ENCODE results near the gene ITGB5.
"Not testable (repeated sequence)": the region's sequence is repeated elsewhere in the genome, so short reads cannot be mapped to it uniquely, and the experiment has no call there.

The ITGB5 gene

GRCh38 chr3:124758851-124759635, 128.1 kb downstream of the ITGB5 start:
- no peak overlapping the region for H3K4me3 ChIP-seq (replicated peaks; ENCODE audit: low read depth, low read length)
- no peak for DNase-seq (ENCODE audit: extremely low read depth, low read depth)
- no peak for TF ChIP-seq CTCF (IDR thresholded peaks at IDR 0.05; ENCODE audit: low read depth, low read length, missing control alignments)

DNA sequence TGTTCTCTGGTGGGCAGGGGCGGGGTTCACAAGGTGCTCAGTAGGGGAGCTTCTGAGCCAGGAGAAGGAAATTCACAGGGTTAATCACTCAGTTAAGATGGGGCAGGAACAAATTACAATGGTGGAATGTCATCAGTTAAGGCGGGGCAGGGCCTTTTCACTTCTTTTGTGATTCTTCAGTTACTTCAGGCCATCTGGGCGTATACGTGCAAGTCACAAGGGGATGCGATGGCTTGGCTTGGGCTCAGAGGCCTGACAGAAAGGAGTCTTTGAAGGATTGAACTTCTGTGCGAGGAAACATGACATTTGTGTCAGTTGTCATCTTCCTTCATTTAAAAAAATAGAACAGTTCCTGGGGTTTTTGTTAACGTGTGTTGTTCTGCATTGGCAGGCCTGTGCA, 129.2 kb downstream of the ITGB5 start:
- DNase-seq (ENCODE audit: extremely low read depth, low read depth); H3K4me3 ChIP-seq (replicated peaks; ENCODE audit: low read depth, low read length): not testable (repeated sequence)

GRCh38 chr3:124752051-124752450, 135.1 kb downstream of the ITGB5 start:
- TF ChIP-seq CTCF (IDR thresholded peaks at IDR 0.05; ENCODE audit: low read depth, low read length, missing control alignments) = no peak
- no peak for DNase-seq (ENCODE audit: extremely low read depth, low read depth)
- H3K4me3 ChIP-seq (replicated peaks; ENCODE audit: low read depth, low read length) = no peak overlapping the region

- no peak for DNase-seq (ENCODE audit: extremely low read depth, low read depth)
- no peak overlapping the region for H3K4me3 ChIP-seq (replicated peaks; ENCODE audit: low read depth, low read length)
- TF ChIP-seq CTCF (IDR thresholded peaks at IDR 0.05; ENCODE audit: low read depth, low read length, missing control alignments) = no peak
These were observed 135.7 kb downstream of the ITGB5 start for GRCh38 chr3:124751501-124751900.

DNA sequence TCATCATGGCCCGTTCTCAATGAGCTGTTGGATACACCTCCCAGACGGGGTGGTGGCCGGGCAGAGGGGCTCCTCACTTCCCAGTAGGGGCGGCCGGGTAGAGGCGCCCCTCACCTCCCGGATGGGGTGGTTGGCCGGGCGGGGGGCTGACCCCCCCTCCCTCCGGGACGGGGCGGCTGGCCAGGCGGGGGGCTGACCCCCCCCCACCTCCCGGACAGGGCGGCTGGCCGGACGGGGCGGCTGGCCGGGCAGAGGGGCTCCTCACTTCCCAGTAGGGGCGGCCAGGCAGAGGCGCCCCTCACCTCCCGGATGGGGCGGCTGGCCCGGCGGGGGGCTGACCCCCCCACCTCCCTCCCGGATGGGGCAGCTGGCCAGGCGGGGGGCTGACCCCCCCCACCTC, 137.3 kb downstream of the ITGB5 start:
- H3K4me3 ChIP-seq (replicated peaks; ENCODE audit: low read depth, low read length); DNase-seq (ENCODE audit: extremely low read depth, low read depth): not testable (repeated sequence)

DNA sequence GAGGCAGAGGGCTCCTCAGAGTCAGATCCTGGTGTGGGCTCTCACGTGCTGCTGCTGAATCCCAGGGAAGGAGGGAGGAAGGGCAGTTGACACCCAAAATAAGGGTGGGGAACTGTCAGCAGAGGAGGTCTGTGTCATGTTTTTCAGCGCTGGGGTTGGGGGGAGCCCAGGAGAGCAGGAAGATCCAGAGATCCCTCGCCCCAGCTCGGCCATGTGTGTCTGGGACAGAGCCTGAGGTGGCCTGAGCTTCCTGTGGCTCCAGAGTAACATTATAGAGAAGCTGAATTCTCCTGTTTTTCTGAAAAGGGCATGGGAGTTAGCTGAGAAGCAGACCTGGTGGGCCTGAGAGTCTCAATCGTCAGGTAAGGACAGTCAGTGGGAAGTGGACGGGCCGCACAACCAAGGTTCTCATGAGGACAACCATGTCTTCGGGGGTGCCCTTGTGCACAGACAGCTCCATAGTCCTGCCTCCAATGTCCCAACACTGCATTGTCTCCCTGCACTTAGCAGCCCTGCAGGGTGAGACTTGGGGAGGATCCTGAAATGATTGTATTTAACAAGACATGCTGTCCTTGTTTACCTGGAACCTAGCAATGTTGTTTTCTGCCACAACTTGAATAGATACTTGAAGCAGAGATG, 138.5 kb downstream of the ITGB5 start:
- no peak for DNase-seq (ENCODE audit: extremely low read depth, low read depth)
- no peak for TF ChIP-seq CTCF (IDR thresholded peaks at IDR 0.05; ENCODE audit: low read depth, low read length, missing control alignments)
- H3K4me3 ChIP-seq (replicated peaks; ENCODE audit: low read depth, low read length) = no peak overlapping the region

DNA sequence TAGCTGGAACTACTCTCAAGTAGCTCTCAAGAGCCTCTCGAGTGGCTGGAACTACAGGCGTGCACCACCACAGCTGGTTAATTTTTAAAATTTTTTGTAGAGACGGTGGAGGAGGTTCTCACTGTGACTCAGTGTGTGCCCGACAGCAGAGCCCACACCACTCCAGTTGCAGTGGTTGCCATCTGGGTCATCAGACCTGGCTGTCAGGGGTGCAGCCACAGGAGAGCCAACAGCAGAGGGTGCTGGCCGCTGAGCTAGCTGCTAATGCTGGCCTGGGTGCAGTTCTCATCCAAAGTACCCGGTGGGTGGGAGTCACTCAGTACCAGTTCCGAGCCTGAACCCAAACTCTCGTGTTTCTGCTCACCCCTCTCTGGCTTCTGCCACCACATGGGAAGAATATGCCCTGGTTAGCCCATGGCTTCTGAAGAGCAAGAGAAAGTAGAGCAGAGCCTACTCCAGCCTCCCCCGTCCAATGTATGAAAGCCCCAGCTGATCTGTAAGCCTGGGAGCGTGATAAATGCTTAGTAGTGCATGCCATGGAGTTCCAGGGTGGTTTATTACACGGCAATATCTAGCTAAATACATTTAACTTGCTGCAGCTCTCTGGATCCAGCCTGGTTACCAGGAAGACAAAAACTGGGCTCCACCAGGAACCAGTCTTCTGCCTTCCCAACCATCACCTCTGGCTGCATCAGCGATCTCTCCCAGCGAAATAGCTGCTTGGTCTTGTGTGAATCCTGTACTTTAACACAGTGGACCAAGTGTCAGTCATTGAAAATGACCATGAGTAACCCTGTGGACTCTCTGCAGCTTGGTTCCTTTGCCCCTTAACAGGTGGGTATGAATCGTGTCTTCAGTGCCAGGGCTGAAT, 139.8 kb downstream of the ITGB5 start:
- H3K4me3 ChIP-seq (replicated peaks; ENCODE audit: low read depth, low read length) = no peak overlapping the region
- no peak for TF ChIP-seq CTCF (IDR thresholded peaks at IDR 0.05; ENCODE audit: low read depth, low read length, missing control alignments)
- no peak for DNase-seq (ENCODE audit: extremely low read depth, low read depth)
